Central memory CD4-positive, alpha-beta T cell (primary cell): ENCODE data around the gene OTOF.

Source experiments
- DNase-seq: peaks from one replicate; pipeline ENCODE4 v3.0.0; 2022

Gene OTOF

GRCh38 chr2:26464390-26465265, 13.3 kb downstream of the OTOF start:
- DNase-seq = no peak

GRCh38 chr2:26463244-26464192, 14.4 kb downstream of the OTOF start:
- no peak for DNase-seq

DNA sequence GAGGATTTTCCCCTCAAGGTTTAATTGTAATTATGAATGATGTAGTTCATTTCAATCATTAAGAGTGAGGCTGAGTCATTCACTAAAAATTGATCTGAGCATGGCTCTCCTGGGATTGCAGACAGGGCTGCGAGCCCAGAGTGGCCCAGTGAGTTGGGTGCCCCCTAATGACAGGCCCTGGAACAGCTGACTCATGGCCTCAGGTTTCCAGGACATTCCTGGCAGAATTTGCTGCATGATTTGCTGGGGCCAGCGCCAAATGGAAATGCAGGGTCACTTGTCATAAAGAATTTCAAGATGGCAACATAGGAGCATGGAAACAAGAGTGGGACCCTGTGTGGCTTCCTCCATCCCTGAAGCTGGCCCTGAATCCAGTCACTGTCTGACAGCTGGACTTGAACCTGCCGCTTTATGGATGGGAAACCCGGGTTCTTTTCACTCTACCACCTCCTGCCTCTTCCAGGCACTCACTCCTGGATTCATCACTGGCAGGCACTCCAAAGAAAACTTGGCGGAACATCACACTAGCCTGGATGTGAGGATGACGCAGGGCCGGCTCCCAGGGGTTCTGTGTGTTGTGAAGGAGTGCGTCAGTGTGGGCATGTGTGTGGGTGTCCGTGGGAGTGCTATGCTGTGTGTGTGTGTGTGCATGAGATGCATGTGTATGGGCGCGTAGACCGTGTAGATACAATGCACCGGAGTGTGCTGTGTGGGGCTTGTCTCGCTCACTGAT, 15.2 kb downstream of the OTOF start:
- no peak for DNase-seq

- DNase-seq = no peak
These were observed 15.8 kb downstream of the OTOF start for GRCh38 chr2:26462100-26462499.

DNA sequence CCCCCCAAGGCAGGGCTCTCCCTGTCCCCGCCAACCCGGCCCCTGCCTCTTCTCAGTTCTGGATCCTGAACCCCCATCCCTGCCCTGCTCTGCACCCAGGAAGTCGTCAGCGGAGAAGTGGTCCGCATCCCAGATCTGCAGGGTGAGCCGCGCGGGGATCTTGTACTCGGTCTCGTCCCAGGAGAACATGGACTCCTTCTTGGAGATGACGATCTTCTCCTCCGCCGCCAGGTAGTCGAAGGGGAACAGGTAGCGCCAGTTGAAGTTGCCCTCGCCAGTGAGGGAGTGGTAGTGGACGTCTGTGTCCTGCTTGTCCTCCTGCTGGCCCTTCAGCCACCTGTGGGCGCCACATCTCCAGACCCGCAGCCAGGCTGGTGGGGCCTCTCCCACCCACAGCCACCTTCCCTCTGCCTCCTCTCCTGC, 16.3 kb downstream of the OTOF start:
- DNase-seq = no peak

- no peak for DNase-seq
These were observed 17.3 kb downstream of the OTOF start for GRCh38 chr2:26460613-26461031.

DNA sequence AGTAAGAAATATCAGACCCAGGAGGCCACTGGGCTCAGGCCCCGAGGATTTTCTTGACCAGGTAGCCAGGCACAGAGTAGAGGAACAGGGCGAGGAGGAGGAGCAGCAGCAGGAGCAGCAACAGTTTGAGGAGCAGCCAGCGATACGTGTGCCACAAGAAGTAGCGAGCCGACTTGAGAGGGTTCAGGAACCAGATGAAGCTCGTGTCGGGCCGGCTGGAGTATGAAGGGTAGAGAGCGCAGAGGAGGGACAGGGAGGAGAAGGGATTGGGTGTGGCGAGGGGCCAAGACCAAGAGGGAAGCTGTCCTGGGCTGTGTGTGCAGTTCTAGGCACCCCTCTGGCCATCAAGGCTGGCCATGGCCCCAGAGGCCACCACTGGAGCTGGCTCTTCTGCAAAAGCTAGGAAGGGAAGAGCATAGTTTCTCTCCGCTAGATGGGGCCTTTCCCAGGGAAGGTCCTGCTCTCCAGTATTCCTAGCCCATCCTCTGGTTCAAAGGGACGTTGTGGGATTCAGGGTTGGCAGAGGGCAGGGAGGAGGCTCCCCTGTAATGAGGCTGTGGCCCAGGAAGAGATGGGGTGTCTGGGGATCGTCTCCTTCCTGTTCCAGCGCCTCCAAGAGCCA, 17.8 kb downstream of the OTOF start:
- DNase-seq = no peak

- DNase-seq = no peak
These were observed 19.4 kb downstream of the OTOF start for GRCh38 chr2:26458365-26459042.

GRCh38 chr2:26457695-26458364, 20.1 kb downstream of the OTOF start:
- DNase-seq = no peak

- DNase-seq = no peak
These were observed 20.7 kb downstream of the OTOF start for GRCh38 chr2:26457251-26457666.

DNA sequence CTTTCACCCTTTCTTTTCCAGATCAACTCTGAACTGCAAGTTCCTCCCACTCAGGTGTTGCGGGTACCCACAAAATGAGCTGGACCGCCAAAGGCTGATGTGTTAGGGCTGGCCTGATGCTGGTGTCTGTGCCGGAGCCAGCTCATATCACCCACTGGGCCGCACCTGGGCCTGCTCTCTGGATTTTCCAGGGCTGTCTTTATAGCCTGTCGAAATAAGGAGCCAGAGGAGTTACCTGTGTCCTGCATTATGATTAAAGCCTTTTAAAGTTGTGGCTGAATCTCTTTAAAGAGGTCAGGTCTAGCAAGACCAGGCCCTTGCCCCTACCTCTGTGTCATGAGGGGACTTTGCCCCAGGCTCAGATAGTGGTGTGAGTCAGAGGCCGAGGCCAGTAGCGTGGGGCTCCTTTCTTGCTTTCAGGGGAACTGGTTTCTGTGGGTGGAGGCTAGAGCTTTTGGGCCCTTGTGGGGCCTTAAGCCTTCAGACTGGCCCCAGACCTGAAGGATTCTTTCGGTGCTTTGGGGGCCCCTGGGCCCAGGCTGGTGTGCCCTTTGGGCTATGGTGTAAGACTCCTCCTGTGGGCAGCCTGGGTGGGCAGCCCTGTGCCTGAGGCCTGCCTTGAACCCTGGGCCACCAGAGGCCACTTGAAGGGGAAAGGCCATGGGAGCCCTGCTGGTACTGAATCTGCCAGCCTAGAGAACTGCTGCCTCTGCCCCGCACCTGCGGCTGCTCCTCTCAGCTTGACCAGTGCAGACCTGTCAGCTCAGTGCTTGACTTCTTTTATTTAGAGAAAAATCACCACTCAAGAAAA, 21.3 kb downstream of the OTOF start:
- DNase-seq = no peak

DNA sequence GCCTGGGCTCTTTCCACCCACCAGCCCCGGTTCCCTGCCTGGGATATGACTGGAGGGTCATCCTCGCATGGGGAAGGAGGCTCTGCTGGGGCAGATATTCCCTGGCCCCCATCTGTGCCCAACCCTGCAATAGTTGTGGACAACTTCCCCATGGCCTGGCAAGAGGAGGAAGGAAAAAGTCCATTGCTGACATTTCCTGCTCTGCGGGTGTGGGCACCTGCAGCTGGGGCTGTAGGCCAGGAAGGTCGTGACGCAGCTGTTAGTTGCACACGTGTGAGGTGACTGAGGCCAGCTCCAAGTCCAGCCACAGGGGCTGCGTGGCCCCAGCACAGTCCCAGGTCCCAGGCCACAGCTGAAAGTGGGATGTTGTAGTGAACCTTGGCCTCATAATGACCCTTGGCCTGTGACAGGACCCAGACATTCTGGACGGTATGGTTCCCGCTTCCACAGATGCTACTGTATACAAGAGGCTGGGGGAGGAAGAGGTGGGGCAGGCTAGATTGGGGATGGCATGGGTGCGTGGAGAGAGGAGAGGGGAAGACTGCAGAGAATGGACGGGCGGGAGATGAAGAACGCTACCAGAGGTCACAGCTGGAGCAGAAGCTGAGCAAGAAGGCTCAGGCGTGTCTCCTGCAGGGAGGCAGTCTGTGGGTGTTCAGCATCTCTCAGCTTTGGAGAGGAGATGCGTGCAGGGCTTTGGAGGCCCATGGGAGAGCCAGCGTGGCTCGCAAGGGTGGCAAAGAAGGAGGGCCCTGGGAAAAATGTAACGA, 22.1 kb downstream of the OTOF start:
- no peak for DNase-seq

- no peak for DNase-seq
These were observed 22.8 kb downstream of the OTOF start for GRCh38 chr2:26455037-26455669.

DNA sequence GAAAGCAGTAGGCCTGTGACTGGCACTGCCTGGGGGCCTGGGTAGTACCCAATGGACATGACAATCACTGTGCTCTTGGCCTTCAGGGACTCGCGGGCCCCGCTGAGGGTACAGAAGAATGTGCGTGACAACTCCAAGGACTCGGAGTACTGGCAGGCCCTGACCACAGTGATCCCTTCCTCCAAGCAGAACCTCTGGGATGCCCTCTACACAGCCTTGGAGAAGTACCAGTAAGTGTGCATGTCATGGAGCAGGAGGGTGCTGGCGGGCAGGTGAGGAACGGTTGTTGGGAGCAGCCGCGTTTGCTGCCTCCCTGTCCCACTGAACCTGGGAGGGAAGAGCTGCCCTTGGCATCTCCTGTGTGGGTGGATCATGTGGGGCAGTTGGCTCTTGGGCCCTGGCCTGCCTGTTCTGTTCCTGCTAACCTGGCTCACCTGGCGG, 23.3 kb downstream of the OTOF start:
- no peak for DNase-seq

DNA sequence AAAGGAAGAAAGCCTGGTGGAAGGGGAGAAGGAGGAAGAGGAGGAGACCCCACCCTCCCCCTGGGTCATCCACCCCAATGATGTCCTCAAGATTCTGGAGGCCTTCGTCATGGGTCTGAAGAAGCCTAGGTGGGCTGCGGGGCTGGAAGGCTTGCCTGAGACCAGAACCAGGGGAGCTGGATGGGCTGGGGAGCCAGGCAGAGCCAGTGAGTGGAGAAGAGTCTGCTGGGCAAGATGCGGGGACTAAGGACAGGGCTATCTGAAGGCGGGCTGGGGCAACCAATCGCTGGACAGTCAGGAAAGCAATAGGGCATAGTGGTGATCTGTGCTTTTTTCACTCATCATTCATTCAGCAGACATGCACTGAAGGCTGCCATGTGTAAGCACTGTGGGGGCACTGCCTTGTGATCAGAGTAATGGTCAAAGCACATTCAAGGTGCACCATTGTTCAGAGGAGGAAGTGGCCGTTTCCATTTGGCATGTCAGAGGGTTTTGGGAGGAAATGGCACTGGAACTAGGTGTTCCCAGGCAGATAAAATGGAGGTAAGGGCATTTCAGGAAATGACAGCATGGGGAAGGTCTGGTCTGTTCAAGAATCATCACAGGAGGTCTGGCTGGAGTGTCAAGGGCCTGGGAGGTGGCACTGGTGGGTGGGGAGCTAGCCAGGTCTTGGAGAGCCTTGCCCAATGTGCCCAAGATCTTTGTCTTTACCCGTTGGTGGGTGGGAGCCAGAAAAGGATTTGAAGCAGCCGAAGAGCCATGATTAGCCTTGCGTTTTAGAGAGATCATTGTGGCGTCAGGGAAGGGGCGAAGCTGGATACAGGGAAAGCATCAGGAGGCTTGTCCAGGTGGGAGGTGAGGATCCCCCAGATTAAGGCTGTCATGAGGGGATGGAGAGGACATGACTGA, 24.2 kb downstream of the OTOF start:
- no peak for DNase-seq

DNA sequence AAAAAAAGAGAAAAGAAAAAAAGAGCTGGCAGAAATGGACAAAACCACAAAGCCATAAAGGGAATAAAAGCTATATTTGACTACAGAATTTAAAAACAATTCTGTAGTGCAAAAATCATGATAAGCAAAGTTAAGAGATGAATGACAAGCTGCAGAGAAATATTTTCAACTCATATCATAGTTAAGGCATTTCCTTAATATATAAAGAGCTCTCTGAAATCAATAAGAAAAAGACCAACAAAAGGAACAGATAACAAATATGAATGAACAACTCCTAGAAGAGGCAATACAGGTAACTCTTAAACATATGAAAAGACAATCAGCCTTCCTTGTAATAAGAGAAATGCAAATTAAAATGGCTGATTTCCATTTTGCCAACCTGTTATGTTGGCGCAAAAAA, 26.2 kb downstream of the OTOF start:
- no peak for DNase-seq

GRCh38 chr2:26450031-26450635, 27.8 kb downstream of the OTOF start:
- DNase-seq = no peak
